K562 (cell line): ENCODE results near the gene TSPOAP1. TPM values are rescaled to one million over a fixed set of nuclear protein-coding genes. Genes with fewer than 3 reads are reported as not detected.

ENCODE experiments used
- BHLHE40 ChIP-seq: IDR thresholded peaks from 2 replicates; pipeline ENCODE4 v1.6.1; 2011; ENCODE audit warnings: low read length, improper control_type of control experiment
- BRD4 ChIP-seq: fragments of 200-600 bp; sonication (generic); IDR thresholded peaks from 2 replicates; pipeline ENCODE4 v1.6.1; 2017; ENCODE audit warnings: inconsistent platforms
- CBX1 ChIP-seq: sonication (generic); IDR thresholded peaks from 2 replicates; pipeline ENCODE4 v1.6.1; 2016; ENCODE audit warnings: antibody characterized with exemption, low read depth, mild to moderate bottlenecking
- CHD4 ChIP-seq: fragments of 200-600 bp; sonication (generic); IDR thresholded peaks from 3 replicates; pipeline ENCODE4 v1.6.1; 2012; ENCODE audit warnings: low read depth, mild to moderate bottlenecking, mixed read lengths, low read length, inconsistent platforms; ENCODE audit not compliant: insufficient read depth, insufficient replicate concordance, poor library complexity, severe bottlenecking
- CREB1 ChIP-seq, 2 experiments: sonication (generic) in 1 of 2; formaldehyde crosslinking in 1 of 2; IDR thresholded peaks; 2 replicates each; pipeline versions ENCODE4 v1.6.1 to v1.8.0; 2012 to 2022; ENCODE audit warnings: inconsistent platforms in 1 of 2, mild to moderate bottlenecking in 1 of 2, missing genetic modification reagents in 1 of 2, moderate library complexity in 1 of 2
- ELF1 ChIP-seq: fragments of 200-800 bp; sonication (Bioruptor generic); IDR thresholded peaks from 2 replicates; pipeline ENCODE4 v1.6.1; 2016; ENCODE audit warnings: missing genetic modification characterization, missing compliant biosample characterization
- POU5F1 ChIP-seq: fragments of 150-350 bp; IDR thresholded peaks from 2 replicates; pipeline ENCODE4 v1.6.1; 2014; ENCODE audit warnings: borderline replicate concordance, low read length, low read depth, mild to moderate bottlenecking; ENCODE audit not compliant: partially characterized antibody
- PURB ChIP-seq: sonication (generic); formaldehyde crosslinking; IDR thresholded peaks from 2 replicates; pipeline ENCODE4 v1.9.0; 2021; ENCODE audit warnings: low read depth, mild to moderate bottlenecking, missing genetic modification reagents
- RUNX1 ChIP-seq: sonication (generic); IDR thresholded peaks from 2 replicates; pipeline ENCODE4 v1.6.1; 2016; ENCODE audit warnings: antibody characterized with exemption, low read depth
- THRAP3 ChIP-seq: fragments of 450-650 bp; IDR thresholded peaks from 2 replicates; pipeline ENCODE4 v1.6.1; 2016; ENCODE audit warnings: mild to moderate bottlenecking, inconsistent platforms, borderline replicate concordance
- ZNF274 ChIP-seq: IDR thresholded peaks from 2 replicates; pipeline ENCODE4 v1.6.1; 2011; ENCODE audit warnings: low read depth, mild to moderate bottlenecking, low read length, moderate library complexity, borderline replicate concordance
- ZNF445 ChIP-seq: fragments of 250-450 bp; sonication (Bioruptor Pico); IDR thresholded peaks from 2 replicates; pipeline ENCODE4 v1.4.0; 2020; ENCODE audit warnings: low read depth, mild to moderate bottlenecking, moderate library complexity
- polyA plus RNA-seq, 8 experiments: library from polyadenylated mRNA; depleted of rRNA in 4 of 8; stranded (reverse) in 5 of 8; unstranded in 3 of 8; fragments of >200 nt; fragmentation: Nextera tagmentation in 2 of 8; fragmentation: Illumina TruSeq in 1 of 8; extraction: Ambion mirVana in 2 of 8; extraction: Trizol in 1 of 8; gene quantifications; 2 replicates each; pipeline versions ENCODE4 v1.2.1 to v1.2.3, GENCODE V29; 2011 to 2014; ENCODE audit warnings: inconsistent platforms in 1 of 8, missing spikeins in 1 of 8
- total RNA-seq, 7 experiments: library from RNA; depleted of rRNA in 6 of 7; stranded (reverse); fragments of >200 nt in 6 of 7; fragmentation: Illumina TruSeq in 2 of 7; extraction: Trizol in 2 of 7; gene quantifications; 2 replicates each; pipeline versions ENCODE4 v1.2.1 to v1.2.3, GENCODE V29; 2011 to 2021; ENCODE audit warnings: low replicate concordance in 1 of 7
- TF ChIP-seq, protein P1 (sequence below): fragments of 450-650 bp; formaldehyde crosslinking; IDR thresholded peaks from 2 replicates; pipeline ENCODE4 v1.4.0; 2020; ENCODE audit warnings: mild to moderate bottlenecking, mixed read lengths
- TF ChIP-seq, protein P2 (sequence below): fragments of 450-650 bp; IDR thresholded peaks from 2 replicates; pipeline ENCODE4 v1.6.1; 2018; ENCODE audit not compliant: partially characterized antibody
- TF ChIP-seq, protein P3 (sequence below): sonication (generic); formaldehyde crosslinking; IDR thresholded peaks from 2 replicates; pipeline ENCODE4 v1.8.0; 2022; ENCODE audit warnings: mild to moderate bottlenecking, missing genetic modification reagents

The TSPOAP1 gene
- total and polyA plus RNA-seq, 9 of the 15 experiments (the other 6 are each of a cell fraction or from before 2014, with no cell fraction given) = 0.87 to 3.9 (median 1.8) TPM; not detected in 2

DNA sequence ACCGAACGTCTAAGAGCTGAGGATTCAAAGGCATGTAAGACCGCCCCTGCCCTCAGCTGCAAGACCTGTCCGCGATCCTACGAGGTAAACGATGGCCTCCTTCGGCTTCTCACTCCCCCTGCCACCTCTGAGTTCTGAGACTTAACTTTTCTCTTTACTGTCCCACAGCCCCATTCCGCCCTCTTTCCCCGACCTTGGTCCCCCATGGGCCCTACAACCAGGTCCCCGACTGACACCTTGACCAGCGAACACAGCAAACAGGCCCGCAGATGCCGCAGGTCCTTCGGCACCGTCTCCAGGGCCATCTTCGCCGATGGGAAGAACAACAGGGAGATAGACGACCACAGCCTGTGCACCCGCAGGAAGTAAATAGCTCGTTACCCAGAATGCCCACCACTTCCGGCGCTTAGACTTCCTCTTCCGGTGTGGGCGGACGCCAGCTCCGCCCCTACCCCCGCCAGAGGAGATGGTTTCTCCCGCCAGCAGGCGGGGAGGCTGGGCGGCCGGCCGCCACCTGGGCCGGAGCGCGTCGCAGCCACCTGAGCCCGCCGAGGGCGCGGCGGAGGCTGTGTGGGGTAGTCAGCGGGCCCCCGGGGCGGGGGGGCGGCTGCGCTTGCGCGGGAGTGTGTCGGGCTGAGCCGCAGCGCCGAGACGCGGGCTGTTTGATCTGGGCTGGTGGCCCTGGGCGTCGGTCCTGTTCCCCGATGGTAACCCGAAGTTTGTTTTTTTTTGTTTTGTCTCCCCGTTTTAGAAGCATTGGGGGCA, 23.4 kb upstream of the TSPOAP1 start, which contains the start of gene SUPT4H1 (continued):
- TF ChIP-seq CBX1 (peak; percentile 82), CHD4 (no peak), BRD4 (no peak), POU5F1 (no peak), PURB (CRISPR knock-in tag) (no peak), CREB1 (IDR thresholded peaks at IDR 0.05) (peak; percentile 35; the same call in 1 of the 2 replicates), CREB1 (CRISPR knock-in tag; IDR thresholded peaks at IDR 0.05) (peak; percentile 41; the same call in 1 of the 2 replicates), ELF1 (tag) (peak; percentile 96), BHLHE40 (peak; percentile 79), ZNF274 (no peak), THRAP3 (no peak), ZNF445 (no peak), RUNX1 (no peak)
- TF ChIP-seq, protein P1, sequence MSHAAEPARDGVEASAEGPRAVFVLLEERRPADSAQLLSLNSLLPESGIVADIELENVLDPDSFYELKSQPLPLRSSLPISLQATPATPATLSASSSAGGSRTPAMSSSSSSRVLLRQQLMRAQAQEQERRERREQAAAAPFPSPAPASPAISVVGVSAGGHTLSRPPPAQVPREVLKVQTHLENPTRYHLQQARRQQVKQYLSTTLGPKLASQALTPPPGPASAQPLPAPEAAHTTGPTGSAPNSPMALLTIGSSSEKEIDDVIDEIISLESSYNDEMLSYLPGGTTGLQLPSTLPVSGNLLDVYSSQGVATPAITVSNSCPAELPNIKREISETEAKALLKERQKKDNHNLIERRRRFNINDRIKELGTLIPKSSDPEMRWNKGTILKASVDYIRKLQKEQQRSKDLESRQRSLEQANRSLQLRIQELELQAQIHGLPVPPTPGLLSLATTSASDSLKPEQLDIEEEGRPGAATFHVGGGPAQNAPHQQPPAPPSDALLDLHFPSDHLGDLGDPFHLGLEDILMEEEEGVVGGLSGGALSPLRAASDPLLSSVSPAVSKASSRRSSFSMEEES (CRISPR knock-in tag) = no peak
- TF ChIP-seq, protein P2, sequence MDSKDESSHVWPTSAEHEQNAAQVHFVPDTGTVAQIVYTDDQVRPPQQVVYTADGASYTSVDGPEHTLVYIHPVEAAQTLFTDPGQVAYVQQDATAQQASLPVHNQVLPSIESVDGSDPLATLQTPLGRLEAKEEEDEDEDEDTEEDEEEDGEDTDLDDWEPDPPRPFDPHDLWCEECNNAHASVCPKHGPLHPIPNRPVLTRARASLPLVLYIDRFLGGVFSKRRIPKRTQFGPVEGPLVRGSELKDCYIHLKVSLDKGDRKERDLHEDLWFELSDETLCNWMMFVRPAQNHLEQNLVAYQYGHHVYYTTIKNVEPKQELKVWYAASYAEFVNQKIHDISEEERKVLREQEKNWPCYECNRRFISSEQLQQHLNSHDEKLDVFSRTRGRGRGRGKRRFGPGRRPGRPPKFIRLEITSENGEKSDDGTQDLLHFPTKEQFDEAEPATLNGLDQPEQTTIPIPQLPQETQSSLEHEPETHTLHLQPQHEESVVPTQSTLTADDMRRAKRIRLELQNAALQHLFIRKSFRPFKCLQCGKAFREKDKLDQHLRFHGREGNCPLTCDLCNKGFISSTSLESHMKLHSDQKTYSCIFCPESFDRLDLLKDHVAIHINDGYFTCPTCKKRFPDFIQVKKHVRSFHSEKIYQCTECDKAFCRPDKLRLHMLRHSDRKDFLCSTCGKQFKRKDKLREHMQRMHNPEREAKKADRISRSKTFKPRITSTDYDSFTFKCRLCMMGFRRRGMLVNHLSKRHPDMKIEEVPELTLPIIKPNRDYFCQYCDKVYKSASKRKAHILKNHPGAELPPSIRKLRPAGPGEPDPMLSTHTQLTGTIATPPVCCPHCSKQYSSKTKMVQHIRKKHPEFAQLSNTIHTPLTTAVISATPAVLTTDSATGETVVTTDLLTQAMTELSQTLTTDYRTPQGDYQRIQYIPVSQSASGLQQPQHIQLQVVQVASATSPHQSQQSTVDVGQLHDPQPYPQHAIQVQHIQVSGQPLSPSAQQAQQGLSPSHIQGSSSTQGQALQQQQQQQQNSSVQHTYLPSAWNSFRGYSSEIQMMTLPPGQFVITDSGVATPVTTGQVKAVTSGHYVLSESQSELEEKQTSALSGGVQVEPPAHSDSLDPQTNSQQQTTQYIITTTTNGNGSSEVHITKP = peak; percentile 99
- TF ChIP-seq, protein P3, sequence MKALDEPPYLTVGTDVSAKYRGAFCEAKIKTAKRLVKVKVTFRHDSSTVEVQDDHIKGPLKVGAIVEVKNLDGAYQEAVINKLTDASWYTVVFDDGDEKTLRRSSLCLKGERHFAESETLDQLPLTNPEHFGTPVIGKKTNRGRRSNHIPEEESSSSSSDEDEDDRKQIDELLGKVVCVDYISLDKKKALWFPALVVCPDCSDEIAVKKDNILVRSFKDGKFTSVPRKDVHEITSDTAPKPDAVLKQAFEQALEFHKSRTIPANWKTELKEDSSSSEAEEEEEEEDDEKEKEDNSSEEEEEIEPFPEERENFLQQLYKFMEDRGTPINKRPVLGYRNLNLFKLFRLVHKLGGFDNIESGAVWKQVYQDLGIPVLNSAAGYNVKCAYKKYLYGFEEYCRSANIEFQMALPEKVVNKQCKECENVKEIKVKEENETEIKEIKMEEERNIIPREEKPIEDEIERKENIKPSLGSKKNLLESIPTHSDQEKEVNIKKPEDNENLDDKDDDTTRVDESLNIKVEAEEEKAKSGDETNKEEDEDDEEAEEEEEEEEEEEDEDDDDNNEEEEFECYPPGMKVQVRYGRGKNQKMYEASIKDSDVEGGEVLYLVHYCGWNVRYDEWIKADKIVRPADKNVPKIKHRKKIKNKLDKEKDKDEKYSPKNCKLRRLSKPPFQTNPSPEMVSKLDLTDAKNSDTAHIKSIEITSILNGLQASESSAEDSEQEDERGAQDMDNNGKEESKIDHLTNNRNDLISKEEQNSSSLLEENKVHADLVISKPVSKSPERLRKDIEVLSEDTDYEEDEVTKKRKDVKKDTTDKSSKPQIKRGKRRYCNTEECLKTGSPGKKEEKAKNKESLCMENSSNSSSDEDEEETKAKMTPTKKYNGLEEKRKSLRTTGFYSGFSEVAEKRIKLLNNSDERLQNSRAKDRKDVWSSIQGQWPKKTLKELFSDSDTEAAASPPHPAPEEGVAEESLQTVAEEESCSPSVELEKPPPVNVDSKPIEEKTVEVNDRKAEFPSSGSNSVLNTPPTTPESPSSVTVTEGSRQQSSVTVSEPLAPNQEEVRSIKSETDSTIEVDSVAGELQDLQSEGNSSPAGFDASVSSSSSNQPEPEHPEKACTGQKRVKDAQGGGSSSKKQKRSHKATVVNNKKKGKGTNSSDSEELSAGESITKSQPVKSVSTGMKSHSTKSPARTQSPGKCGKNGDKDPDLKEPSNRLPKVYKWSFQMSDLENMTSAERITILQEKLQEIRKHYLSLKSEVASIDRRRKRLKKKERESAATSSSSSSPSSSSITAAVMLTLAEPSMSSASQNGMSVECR (CRISPR knock-in tag) = peak; percentile 47; the same call in 1 of the 2 replicates
